ENCODE results near the gene SEMA6D. TPM values are rescaled to one million over a fixed set of nuclear protein-coding genes. Genes with fewer than 3 reads are reported as not detected.

The SEMA6D gene
- total RNA-seq, 1 experiment from 2014 or later: 15.8 TPM

GRCh38 chr15:47757331-47757730 is 40.0 kb downstream of the SEMA6D start:
- Histone ChIP-seq H3K27me3 (ENCODE audit: insufficient read depth, low read length) (no peaks in the 10 kb centered on the region), H3K18ac (ENCODE audit: insufficient read length, low read depth, low read length) (no peak overlapping the region), H2AK5ac (ENCODE audit: insufficient read length, low read length) (no peak overlapping the region), H2BK12ac (ENCODE audit: insufficient read length, low read depth, low read length) (no peak overlapping the region), H3K9ac (ENCODE audit: extremely low read depth, insufficient read length, low read length) (no peak overlapping the region), H2BK5ac (ENCODE audit: insufficient read length, low read length) (no peak overlapping the region), H3K4me1 (ENCODE audit: insufficient read depth, low read length) (no peaks in the 10 kb centered on the region), H3K9me3 (ENCODE audit: control insufficient read depth, low read depth, low read length) (peaks cover 4% of the 10 kb centered on the region), H2AFZ (ENCODE audit: low read length) (no peak overlapping the region), H4K5ac (ENCODE audit: insufficient read length, low read depth, low read length) (no peak overlapping the region), H3K4me2 (ENCODE audit: insufficient read depth, insufficient read length, low read length) (no peak overlapping the region), H2BK20ac (ENCODE audit: low read depth, low read length, poor library complexity, severe bottlenecking) (no peak overlapping the region), H3K23me2 (ENCODE audit: insufficient read length, low read depth, low read length, poor library complexity, severe bottlenecking) (no peaks in the 10 kb centered on the region), H3K79me2 (ENCODE audit: insufficient read depth, low read length) (no peaks in the 10 kb centered on the region), H3K23ac (ENCODE audit: insufficient read length, low read depth, low read length) (no peak overlapping the region), H2BK120ac (ENCODE audit: low read depth, low read length, poor library complexity, severe bottlenecking) (no peak overlapping the region), H3K79me1 (ENCODE audit: insufficient read depth, low read depth, low read length, poor library complexity, severe bottlenecking) (no peaks in the 10 kb centered on the region), H4K91ac (ENCODE audit: insufficient read length, low read depth, low read length) (no peak overlapping the region), H3T11ph (ENCODE audit: low read length) (no peak overlapping the region), H4K8ac (replicated peaks; ENCODE audit: insufficient read length, low read depth, low read length) (no peak overlapping the region), H2BK15ac (ENCODE audit: low read depth, low read length) (no peak overlapping the region), H3K4ac (ENCODE audit: low read depth, low read length) (no peak overlapping the region), H3K14ac (ENCODE audit: insufficient read depth, low read length) (no peak overlapping the region), H4K20me1 (ENCODE audit: control insufficient read depth, insufficient read depth, insufficient read length) (no peaks in the 10 kb centered on the region), H3K27ac (ENCODE audit: insufficient read length, low read depth, low read length) (no peak overlapping the region), H3K56ac (ENCODE audit: insufficient read length, low read depth, low read length) (no peak overlapping the region)
- no peak overlapping the region for H3K4me3 Mint-ChIP-seq
- H3K27ac Mint-ChIP-seq: peak overlapping the region in 2 of 3 experiments; percentile 44 to 69; a peak in 3 of 7 replicates
- no CpG with 5 or more reads among the region's 3 CpGs for WGBS (ENCODE audit: extremely low coverage, insufficient read length, low lambda C conversion rate)
- H3K4me1 Mint-ChIP-seq: peaks cover 21 to 25% of the 10 kb centered on the region in 2 experiments
- DNase-seq: no peak
- TF ChIP-seq CTCF (conservative IDR thresholded peaks at IDR 0.05): no peak
- H3K9me3 Mint-ChIP-seq: peaks cover 25 to 28% of the 10 kb centered on the region in 2 experiments
- peaks cover 24 to 56% (median 36%) of the 10 kb centered on the region in 3 experiments; a peak in 6 of 7 replicates for H3K36me3 Mint-ChIP-seq (ENCODE audit: insufficient read depth in 1 of 3, low read depth in 3 of 3)
- peaks cover 4% of the 10 kb centered on the region; the same call in 1 of the 2 replicates for H3K27me3 Mint-ChIP-seq (ENCODE audit: low read depth)

All from H9 (cell line).